HG02852 (cell line): Measurements from ENCODE around the gene NUFIP1.
"Not testable (repeated sequence)": the region's sequence is repeated elsewhere in the genome, so short reads cannot be mapped to it uniquely, and the experiment has no call there.

Experiments used
- ATAC-seq: cut with Tn5 transposase; IDR thresholded peaks from one replicate; pipeline ENCODE4 v1.9.1; 2021; ENCODE audit warnings: mild to moderate bottlenecking, moderate library complexity; ENCODE audit not compliant: unreplicated experiment

NUFIP1 gene

DNA sequence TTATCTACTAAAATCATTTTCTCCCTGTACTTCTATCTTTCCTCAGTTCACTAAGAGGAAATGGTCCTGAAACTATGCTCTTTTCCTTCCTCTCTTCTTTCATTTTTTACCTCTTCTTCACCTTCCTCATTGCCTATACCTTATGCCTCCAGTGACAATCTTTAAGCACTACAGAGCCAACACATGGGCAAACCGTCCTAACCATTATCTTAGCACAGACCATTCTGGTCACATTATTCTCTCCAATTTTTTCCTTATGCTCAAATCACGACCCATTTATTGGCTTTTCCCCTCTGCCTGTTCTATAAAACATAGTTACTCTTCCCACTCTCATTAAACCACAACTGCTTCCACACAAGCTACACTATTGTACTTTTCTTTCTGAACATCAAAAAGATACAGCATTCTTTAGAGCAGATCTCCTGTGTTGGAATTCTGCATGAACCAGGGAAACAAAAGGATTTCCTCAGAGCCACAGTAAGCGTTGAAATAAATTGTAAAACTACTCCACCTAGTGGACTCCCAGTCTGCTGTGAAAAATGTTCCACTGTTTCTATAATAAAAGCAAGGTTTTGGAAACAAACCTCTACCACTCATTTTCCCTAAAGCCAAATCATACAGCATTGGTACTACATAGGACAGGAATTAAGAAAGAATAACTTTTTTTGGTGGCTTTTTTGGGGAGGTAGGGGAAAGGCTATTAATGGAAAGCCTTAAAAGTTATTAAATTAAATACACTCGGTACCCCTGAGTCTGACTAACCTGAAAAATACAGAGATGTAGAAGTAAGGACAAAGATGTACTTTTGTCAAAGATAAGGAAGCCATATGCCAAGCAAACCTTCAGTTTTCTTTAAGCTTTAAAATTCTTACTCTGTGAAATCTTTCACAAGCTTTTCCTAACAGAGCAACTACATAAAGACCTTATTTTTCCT is 19.5 kb downstream of the NUFIP1 start:
- no peak for ATAC-seq

DNA sequence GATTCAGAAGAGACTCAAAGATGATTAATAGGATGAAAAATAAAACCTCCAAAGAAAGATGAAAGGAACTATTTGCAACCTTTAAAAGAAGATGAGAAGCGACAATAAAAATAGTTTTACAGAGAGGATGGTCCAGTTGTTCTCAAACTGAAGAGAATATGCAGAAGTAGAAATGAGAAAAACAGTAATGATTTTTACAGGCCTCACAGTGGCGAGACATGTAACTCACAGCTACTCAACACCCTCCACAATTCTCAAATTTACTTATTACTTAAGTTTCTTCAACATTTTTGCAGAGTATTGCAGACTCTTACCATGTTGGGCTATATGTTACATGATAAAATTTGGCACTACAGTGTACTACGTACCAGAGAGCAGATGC is 20.8 kb downstream of the NUFIP1 start:
- no peak for ATAC-seq

DNA sequence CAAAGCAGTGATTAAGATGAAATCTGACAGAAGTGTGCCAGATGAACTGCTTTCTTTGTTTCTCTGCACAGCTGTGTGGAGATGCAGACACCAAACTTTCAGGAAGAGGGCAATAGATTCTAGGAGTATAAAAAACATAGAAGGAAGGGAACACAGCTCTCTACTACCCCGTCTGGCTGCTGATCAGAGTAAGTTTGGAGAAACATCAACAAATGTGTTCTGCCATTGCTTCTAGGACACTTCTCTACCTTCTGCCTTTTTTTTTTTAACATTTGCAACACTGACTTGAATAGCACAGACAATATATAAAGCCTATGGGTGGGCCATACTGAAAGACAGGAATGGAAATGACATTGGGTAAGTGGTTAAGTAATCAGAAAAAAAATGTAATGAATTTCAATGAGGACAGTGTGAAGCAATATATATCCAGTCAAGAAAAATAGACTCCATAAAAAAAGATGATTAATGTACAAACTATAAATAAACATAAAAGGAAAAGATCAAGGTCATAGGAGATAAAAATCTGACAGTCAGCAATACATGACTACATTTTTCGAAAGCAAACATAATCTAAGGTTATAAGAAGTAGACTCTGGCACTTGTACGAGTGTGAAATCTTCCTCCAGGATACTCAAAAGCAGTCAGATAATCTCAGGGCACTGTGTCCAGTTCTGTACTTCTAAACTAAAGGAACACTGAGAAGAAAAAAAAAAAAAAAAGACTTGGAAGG is 21.4 kb downstream of the NUFIP1 start:
- ATAC-seq, result no peak

DNA sequence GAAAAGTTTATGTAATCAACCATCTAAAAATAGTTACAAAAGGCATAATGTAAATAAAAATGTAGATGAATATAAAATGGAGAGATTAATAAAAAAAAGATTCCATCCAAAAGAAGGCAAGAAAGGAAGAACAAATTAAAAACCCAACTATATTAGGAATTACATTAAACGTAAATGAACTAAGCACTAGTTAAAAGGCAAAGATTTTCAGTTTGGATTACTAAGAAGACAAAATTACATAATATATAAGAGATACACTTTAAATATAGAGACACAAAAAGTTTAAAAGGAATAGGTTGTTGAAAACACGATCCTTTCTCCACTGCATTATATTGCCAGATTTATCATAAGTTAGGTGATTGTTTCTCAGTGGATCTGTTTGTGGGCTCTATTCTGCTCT is 27.3 kb downstream of the NUFIP1 start:
- no peak for ATAC-seq

DNA sequence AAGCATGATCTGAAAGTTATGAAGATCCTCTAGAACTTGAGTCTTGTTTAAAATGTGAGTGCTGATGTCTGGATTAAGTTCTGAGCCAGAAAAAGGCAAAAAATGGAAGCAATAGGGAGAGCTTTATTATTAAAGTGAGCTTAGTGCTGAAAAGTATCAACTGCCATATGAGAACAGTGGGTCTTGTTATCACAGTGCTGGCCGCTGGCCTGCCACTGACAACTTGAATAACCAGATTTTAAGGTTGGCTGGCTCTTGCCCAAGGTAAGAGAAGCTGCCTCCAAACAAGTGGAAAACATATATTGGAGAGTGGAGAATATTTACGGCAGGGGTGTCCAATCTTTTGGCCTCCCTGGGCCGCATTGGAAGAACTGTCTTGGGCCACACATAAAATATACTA is 33.9 kb downstream of the NUFIP1 start:
- no peak for ATAC-seq

DNA sequence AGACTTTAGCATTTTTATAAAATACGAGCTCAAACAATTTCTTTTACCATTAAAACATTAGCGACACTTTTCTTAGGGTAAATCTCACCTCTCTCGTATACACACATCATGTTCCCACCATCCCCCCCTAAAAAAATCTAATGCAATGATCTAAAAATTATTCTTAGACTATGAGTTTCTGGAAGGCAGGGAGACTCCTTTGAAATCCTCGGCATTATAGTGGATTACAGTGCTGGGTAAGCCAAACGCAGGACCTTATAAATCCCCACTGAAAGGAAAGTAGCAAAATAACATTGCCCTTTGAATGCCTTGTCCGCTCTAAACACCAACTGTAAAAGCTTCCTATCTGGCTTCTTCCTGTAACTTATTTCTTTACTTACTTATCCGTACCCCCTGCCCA is 35.0 kb downstream of the NUFIP1 start:
- no peak for ATAC-seq

DNA sequence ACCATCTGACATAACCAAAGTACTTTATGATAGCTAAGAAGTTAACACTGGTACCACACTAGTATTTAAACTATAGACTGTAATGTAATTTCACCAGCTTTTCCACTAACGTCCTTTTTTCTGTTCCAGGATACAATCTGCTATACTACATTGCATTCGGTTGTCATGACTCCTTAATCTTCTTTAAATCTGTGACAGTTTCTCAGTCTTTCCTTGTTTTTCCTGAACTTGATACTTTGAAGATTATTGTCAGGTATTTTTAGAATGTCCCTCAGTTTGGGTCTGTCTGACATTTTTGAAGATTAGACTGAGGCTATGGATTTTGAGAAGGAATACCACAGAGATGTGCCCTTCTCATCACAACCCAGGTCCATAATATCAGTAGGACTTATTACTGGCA is 36.6 kb downstream of the NUFIP1 start:
- ATAC-seq, result no peak

DNA sequence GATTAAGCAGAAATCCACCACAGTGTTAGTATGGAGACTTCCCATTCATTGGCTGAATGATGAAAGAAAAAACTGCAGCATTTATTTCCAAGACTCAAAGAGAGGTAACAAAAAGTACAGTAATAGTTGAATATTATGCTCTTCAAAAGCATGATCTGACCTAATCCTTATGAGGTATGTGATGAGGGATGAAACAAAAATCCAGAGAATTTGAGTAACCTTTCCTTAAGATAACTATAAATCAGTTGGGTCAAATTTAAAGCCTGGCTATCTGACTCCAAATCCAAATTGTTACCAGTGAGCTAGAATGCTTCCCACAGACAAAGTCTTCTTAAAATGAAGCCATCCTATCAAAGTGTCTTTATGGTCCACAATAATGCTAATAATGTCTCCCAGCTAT is 38.1 kb downstream of the NUFIP1 start:
- no peak for ATAC-seq

DNA sequence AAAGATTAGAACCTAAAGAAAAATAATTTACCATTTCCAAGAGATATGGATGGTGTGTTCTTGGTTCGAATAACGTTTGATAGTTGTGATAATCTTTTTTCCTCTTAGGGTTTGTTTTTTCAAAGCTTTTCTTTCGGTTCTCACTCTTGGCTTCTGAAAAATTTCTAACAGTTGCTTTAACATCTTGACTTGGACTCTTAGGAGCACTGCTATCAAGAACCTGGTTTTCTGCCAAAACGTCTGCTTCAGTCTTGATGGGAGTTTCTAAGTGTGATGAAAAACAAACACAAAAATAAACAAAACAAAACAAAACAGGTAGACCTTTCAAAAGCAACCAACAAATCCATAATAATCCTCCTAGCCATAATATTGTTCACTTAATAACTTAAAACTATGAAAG is 45.9 kb downstream of the NUFIP1 start:
- ATAC-seq, result not testable (repeated sequence)

DNA sequence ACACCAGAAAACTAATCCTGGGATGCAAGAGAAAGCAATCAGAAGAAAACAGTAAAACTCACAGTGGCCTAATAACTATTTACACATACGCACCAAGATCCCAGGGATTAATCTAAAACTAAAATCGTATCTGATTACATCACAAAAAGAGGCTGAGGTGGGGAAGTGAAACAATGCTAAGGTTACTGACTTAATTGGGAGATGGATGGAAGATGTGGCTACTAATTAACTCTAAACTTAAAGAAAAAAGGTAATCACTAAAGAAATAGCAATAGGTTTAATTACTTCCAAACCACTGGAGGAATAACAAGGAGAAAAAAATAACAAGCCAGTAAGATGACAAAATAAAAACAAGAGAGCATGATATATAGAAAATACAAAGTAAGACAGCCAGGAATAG is 50.4 kb downstream of the NUFIP1 start:
- ATAC-seq, result no peak

DNA sequence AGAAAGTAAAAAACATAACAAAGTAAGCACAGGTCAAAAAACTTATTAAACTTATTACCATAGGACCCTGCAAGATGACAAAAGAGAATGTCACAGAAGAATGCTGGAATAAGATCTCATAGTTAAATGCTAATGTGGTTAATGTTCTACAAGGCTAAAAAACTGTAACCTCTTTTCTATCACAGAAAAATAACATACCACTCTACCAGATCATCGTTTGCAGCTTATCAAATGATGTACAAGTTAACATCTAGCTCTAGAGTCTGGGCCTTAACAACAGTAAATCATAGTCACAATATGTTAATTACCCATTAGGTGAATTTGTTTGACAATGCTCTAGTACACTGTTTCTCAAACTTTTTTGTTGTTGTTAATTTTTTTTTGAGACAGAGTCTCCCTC is 53.0 kb downstream of the NUFIP1 start:
- no peak for ATAC-seq

DNA sequence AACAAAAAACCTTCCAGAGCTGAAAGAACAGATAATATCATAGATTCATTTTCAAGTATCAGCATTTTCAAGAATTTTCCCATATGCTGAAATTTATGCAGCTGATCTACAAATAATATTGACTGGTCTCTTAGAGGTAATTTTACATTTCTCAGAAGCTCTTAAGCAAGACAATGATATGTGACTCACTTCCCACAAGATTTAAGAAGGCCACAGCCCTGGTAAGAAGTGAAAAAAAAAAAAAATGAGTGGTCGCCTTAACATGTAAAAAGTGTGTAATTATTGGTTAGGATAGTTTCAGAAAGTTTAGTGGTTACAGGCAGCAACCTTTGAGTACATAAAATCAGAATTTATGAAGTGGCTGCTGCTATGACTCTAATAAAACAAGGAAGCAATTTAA is 54.5 kb downstream of the NUFIP1 start:
- ATAC-seq, result no peak

DNA sequence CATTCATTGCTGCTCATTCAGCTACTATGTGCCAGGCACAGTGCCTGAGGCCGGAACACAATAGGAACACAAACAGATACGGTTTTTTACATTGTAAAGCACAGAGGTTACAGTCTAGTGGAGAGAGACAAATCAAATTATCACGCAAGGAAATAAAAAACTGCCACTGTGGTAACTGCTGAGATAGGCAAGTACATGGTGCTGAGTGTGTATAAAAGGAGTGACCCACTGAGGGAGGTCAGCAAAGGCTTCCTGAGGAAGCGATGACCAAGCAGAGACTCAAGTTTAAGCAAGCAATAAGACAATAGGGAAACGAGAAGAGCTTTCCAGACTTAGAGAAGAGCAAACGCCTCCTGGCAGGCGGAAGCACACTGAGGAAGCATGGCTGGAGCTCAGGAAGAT is 56.4 kb downstream of the NUFIP1 start:
- ATAC-seq, result no peak

DNA sequence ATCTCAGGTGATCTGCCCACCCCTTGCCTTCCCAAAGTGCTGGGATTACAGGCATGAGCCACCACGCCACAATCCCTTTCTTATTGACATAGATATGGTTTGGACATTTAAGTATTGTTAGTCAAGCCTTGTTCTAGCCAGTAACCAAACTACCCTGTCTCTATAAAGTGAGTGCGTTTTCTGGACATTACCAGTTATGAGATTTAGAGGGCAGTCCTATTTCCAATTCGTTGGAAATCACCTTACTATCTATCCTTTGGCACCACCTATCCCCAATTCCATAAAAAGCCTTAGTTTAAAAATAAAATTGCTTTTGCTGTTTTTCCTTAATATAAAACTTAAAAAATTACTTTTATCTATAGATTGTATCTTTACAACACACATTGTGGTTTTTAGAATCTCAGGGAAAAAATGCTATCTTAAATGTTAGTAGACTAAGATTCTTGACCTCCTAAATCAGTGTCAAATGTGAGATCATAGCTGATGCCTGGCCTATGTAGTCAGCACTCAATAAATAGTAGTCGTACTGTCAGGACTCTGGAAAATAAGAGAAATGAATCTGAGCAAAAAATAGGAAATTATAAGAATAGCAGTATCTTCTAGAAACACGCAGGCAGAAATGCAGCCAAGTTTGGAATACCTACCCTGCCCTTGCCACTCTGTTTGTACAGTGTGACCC is 57.0 kb downstream of the NUFIP1 start:
- no peak for ATAC-seq

DNA sequence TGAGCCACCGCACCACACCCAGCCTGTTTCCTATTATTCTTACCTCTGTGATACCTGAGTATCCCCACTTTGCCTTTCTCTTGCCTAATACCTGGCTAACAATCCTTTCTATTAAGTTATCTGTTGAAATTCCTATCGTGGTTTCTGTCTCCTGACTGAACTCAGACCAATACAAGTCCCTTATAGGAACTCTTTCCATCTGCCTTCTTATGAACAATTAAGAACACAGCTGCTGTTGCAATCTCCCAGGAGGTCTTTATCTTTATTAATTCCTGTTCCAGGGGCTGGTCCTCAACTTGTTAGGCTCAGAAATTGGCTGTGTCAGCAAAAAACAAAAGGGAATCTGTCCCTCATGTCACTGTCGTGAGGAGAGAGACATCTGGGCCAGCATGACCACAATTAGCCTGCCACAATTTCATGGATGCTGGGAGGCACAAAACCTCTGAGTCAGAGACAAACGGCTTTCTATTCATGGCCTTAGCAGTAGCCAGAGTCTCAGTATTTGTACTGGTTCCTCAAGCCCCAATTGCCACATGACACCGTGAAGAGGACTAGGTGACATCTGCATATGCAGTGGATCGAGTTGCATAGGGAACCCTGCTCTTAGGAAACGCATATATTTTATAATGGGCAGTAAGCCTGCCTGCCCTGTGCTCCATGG is 58.2 kb downstream of the NUFIP1 start:
- ATAC-seq, result no peak

DNA sequence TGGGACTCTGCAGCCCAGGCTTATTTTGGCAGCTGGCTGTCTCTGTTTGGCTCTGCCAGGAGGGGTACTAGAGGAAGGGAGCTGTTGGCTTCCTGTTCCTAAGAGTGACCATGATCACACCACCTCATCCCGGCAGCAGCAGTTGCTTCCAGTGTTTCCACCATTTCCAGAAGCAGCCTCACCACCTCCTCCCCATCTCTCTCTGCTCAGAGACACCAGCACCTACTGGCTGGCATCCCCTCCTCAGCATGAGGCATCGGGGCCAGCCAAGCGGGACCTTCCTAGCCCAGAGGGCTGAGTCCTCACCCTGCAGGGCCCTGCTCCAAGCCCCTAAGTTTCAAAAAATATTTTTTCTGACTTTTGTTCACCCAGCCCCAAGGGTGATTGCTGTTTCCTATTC is 59.0 kb downstream of the NUFIP1 start:
- ATAC-seq, result no peak

DNA sequence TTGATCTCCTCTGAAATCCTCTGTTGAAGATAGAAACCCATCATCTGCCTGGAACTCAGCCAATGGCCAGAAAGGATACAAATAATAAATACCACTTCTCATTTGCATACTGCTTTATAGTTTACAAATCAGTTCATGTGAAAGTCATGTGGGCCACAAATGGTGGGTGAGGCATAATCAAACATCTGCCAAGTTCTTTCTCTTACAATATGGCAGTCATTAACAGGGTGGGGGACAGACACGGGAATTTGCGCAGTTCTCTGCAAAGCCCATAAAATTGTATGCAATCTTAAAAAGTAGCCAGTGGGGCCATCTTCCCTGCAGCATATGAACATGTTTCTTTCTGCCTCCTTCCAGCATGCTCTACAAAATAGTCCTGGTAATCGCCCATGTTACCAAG is 59.6 kb downstream of the NUFIP1 start:
- ATAC-seq, result no peak

DNA sequence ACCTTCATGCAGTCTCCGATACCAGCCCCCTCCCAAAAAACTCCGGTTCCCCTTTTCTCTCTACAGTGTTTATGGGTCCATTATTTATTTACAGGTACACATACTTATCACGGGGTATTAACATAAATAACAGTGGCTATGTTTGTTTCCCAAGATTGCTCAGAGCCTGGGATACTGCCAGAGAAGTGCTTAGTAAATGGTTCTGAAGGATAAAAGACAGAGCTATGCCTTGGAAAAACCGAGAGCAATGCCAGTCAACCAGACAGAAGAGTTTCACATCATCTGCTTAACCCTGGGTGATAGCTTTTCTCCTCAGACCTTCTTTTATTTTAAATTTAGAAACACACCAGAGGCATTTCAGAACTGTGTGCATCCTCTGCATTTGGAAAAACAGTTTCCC is 61.3 kb downstream of the NUFIP1 start:
- no peak for ATAC-seq

DNA sequence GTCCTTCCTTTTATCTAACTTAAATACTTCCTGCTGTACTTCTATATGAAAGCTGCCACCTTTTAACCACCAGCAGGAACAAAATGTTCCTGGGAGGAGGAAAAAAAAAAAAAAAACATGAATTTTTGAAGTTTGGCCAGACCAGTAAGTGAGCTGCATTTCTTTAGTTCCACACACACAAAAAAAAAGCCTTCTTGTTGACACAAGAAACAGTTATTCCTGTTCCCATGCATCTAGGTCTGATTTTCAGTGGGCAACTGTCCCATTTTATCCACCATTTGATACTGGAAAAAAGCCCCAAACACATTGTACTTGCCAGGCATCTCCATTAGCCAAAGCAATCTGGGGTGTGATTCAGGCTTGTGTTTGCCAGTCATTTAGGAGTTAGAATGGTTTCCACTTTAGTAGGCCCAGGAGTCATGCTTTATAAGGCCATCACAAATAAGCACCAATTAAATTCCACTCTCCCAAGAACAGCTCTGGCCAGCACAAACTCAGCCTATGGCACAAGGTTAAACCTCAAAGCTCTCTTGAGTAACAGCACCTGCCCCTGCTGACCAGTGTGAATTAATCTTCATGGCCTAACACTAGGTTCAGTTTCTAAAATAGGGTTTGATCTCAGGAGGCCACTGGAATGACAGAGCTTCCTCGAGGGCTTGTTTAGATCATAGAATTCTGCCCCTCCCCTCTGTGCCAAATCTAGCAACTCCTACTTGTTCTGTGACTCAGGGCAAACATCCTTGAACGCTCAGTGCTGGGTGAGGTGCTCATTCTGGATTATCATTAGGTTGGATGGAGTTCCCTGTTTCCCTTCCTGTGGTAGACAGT is 67.1 kb downstream of the NUFIP1 start:
- ATAC-seq, result no peak

DNA sequence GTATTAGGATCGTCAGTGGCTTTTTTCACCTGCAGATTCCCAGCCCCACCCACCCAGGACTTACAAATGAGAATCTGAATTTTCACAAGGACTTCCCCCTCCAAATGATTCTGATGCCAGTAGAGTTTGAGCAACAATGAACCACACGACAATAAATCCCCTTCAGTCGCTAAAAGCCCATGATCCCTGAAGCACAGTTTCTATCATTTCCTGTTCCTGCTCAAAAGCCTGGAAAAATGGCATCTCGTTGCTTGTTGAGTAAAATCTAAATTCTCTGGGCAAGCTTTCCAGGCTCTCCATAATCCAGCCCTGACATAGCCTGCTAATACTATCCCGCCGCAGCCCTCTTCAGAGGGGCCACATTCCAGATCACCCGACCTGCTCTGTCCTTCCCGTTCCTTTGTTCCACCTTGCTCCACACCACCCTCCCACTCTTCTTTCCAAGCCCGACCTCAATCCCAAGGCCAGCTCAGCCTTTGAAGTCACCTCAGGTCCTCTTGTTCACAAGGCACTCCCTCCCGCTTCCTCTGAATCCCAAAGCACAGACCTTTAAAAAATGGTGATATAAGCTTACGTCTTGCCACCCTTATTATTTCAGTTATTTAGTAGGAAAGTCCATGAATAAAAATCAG is 67.9 kb downstream of the NUFIP1 start:
- ATAC-seq, result no peak
